ENCODE measurements around the gene WEE1.

DNA sequence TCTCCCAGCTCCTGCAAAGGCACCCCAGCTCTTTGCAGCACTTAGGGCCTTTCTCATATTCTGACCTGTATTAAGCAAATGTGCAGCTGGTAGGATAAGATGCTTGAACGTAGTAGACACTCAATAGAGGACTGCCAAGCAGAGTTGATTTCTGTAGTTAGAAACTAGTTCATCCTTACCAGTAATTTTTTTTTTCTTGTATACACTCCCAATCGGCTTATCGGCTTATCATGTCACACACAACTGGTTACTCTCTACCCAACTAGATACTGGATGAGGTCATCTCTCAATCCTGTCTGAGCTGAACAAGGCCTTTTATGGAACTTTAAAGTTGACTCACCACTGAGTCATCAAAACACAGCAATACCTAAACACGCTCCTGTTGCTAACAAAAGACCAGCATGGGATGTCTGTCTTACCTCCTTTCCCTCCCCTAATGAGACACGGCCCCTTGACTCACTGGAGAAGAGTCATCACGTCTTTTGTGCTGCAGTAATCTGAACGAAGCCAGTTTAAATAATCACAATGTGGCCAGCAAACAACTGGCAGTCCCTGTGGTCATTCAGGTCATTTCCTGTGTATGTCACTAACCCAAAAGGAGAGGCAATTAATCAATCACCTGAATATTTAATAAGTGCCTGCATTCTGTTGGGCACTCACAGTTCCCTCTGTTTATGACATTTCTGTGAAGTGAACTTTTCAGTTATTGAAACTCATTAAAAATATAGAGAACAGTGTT lies 7.5 kb upstream of the WEE1 start:
- TF ChIP-seq, protein P1, sequence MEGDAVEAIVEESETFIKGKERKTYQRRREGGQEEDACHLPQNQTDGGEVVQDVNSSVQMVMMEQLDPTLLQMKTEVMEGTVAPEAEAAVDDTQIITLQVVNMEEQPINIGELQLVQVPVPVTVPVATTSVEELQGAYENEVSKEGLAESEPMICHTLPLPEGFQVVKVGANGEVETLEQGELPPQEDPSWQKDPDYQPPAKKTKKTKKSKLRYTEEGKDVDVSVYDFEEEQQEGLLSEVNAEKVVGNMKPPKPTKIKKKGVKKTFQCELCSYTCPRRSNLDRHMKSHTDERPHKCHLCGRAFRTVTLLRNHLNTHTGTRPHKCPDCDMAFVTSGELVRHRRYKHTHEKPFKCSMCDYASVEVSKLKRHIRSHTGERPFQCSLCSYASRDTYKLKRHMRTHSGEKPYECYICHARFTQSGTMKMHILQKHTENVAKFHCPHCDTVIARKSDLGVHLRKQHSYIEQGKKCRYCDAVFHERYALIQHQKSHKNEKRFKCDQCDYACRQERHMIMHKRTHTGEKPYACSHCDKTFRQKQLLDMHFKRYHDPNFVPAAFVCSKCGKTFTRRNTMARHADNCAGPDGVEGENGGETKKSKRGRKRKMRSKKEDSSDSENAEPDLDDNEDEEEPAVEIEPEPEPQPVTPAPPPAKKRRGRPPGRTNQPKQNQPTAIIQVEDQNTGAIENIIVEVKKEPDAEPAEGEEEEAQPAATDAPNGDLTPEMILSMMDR (IDR thresholded peaks at IDR 0.05 in 8 of 11, conservative IDR thresholded peaks at IDR 0.05 in 3 of 11), result no peak
- no peak for TF ChIP-seq POLR2AphosphoS5 (IDR thresholded peaks at IDR 0.05)

Data from spleen (tissue), 7 donors.